Activated T-cell treated with anti-CD3 and anti-CD28 coated beads, Interleukin-2, amount 50 U/mL, for 24 hours (primary cell): ENCODE data around the gene EXOSC10.
"Not testable (repeated sequence)": the region's sequence is repeated elsewhere in the genome, so short reads cannot be mapped to it uniquely, and the experiment has no call there.

ENCODE experiments used
- DNase-seq: peaks from one replicate; pipeline ENCODE4 v3.0.0-alpha.2; 2020
- H3K27ac Mint-ChIP-seq: 2 replicates; pipeline ENCODE4 v1.8.0; 2020; ENCODE audit warnings: mild to moderate bottlenecking, mixed read lengths
- H3K27me3 Mint-ChIP-seq: 2 replicates; pipeline ENCODE4 v1.8.0; 2020; ENCODE audit warnings: mixed read lengths
- H3K36me3 Mint-ChIP-seq: 2 replicates; pipeline ENCODE4 v1.8.0; 2020; ENCODE audit warnings: low read depth, mixed read lengths
- H3K4me1 Mint-ChIP-seq: 2 replicates; pipeline ENCODE4 v1.8.0; 2020; ENCODE audit warnings: low read depth, mixed read lengths
- H3K4me3 Mint-ChIP-seq: 2 replicates; pipeline ENCODE4 v1.8.0; 2020; ENCODE audit warnings: mild to moderate bottlenecking, moderate library complexity, mixed read lengths
- H3K9me3 Mint-ChIP-seq: 2 replicates; pipeline ENCODE4 v1.8.0; 2020; ENCODE audit warnings: mixed read lengths

EXOSC10 gene

GRCh38 chr1:11046625-11047365 is 52.9 kb downstream of the EXOSC10 start, which contains the start of gene MASP2:
Gene MASP2, minus strand, starts transcription at chr1:11047239. Its CDS starts 32 bp downstream, at chr1:11047207.
- H3K27ac Mint-ChIP-seq: no peak within 1 kb of the TSS
- DNase-seq: no peak

GRCh38 chr1:11046270-11046566 is 53.5 kb downstream of the EXOSC10 start:
- Mint-ChIP-seq H3K9me3 (no peaks in the 10 kb centered on the region), H3K27ac (no peak overlapping the region), H3K36me3 (no peaks in the 10 kb centered on the region), H3K4me1 (no peaks in the 10 kb centered on the region), H3K4me3 (no peak overlapping the region), H3K27me3 (no peaks in the 10 kb centered on the region)
- no peak for DNase-seq

More at GRCh38 chr1:11046625-11047365, 52.9 kb downstream of the EXOSC10 start, which contains the start of gene MASP2:
- Mint-ChIP-seq H3K36me3 (no peaks in the 10 kb centered on the region), H3K4me1 (no peaks in the 10 kb centered on the region), H3K4me3 (no peak within 1 kb of the TSS), H3K27me3 (no peaks in the 10 kb centered on the region), H3K9me3 (no peaks in the 10 kb centered on the region)

GRCh38 chr1:11045428-11046269 is 54.0 kb downstream of the EXOSC10 start:
- no peaks in the 10 kb centered on the region for H3K9me3 Mint-ChIP-seq
- no peaks in the 10 kb centered on the region for H3K4me1 Mint-ChIP-seq
- no peak overlapping the region for H3K4me3 Mint-ChIP-seq
- H3K27me3 Mint-ChIP-seq: no peaks in the 10 kb centered on the region
- DNase-seq: no peak
- H3K36me3 Mint-ChIP-seq: no peaks in the 10 kb centered on the region
- H3K27ac Mint-ChIP-seq: no peak overlapping the region

- Mint-ChIP-seq H3K36me3 (no peaks in the 10 kb centered on the region), H3K27ac (no peak overlapping the region), H3K9me3 (no peaks in the 10 kb centered on the region), H3K4me1 (no peaks in the 10 kb centered on the region), H3K27me3 (no peaks in the 10 kb centered on the region), H3K4me3 (no peak overlapping the region)
- no peak for DNase-seq
Observed at GRCh38 chr1:11044849-11045427, 54.7 kb downstream of the EXOSC10 start.

GRCh38 chr1:11044086-11044848 is 55.4 kb downstream of the EXOSC10 start:
- Mint-ChIP-seq H3K36me3 (no peaks in the 10 kb centered on the region), H3K9me3 (no peaks in the 10 kb centered on the region), H3K27me3 (no peaks in the 10 kb centered on the region), H3K27ac (no peak overlapping the region), H3K4me1 (no peaks in the 10 kb centered on the region), H3K4me3 (no peak overlapping the region)
- no peak for DNase-seq

- no peak for DNase-seq
- no peaks in the 10 kb centered on the region for H3K27me3 Mint-ChIP-seq
Observed at GRCh38 chr1:11042995-11043874, 56.4 kb downstream of the EXOSC10 start.

GRCh38 chr1:11042065-11042464 is 57.6 kb downstream of the EXOSC10 start:
- Mint-ChIP-seq H3K27me3 (no peaks in the 10 kb centered on the region), H3K4me3 (no peak overlapping the region), H3K27ac (no peak overlapping the region), H3K36me3 (no peaks in the 10 kb centered on the region), H3K4me1 (peaks cover 7% of the 10 kb centered on the region), H3K9me3 (no peaks in the 10 kb centered on the region)
- DNase-seq: no peak

More at GRCh38 chr1:11042995-11043874, 56.4 kb downstream of the EXOSC10 start:
- Mint-ChIP-seq H3K4me1 (no peaks in the 10 kb centered on the region), H3K4me3 (no peak overlapping the region), H3K36me3 (no peaks in the 10 kb centered on the region), H3K9me3 (no peaks in the 10 kb centered on the region), H3K27ac (no peak overlapping the region)

GRCh38 chr1:11041048-11041447 is 58.6 kb downstream of the EXOSC10 start:
- Mint-ChIP-seq H3K27me3 (no peaks in the 10 kb centered on the region), H3K9me3 (no peaks in the 10 kb centered on the region), H3K36me3 (no peaks in the 10 kb centered on the region), H3K4me3 (no peak overlapping the region), H3K4me1 (peaks cover 7% of the 10 kb centered on the region), H3K27ac (no peak overlapping the region)
- DNase-seq: no peak

- H3K4me3 Mint-ChIP-seq, DNase-seq, H3K36me3 Mint-ChIP-seq, H3K4me1 Mint-ChIP-seq, H3K27ac Mint-ChIP-seq, H3K27me3 Mint-ChIP-seq, H3K9me3 Mint-ChIP-seq: not testable (repeated sequence)
Observed at GRCh38 chr1:11040105-11040429, 59.6 kb downstream of the EXOSC10 start.

- Mint-ChIP-seq H3K4me3 (no peak overlapping the region), H3K9me3 (no peaks in the 10 kb centered on the region), H3K4me1 (peaks cover 7% of the 10 kb centered on the region), H3K27me3 (no peaks in the 10 kb centered on the region), H3K27ac (no peak overlapping the region), H3K36me3 (no peaks in the 10 kb centered on the region)
- no peak for DNase-seq
Observed at GRCh38 chr1:11039351-11040104, 60.1 kb downstream of the EXOSC10 start.

- H3K4me1 Mint-ChIP-seq: peaks cover 7% of the 10 kb centered on the region
- DNase-seq: peak; percentile 91
- no peaks in the 10 kb centered on the region for H3K36me3 Mint-ChIP-seq
- no peaks in the 10 kb centered on the region for H3K9me3 Mint-ChIP-seq
- no peak overlapping the region for H3K4me3 Mint-ChIP-seq
- no peak overlapping the region for H3K27ac Mint-ChIP-seq
- H3K27me3 Mint-ChIP-seq: no peaks in the 10 kb centered on the region
Observed at GRCh38 chr1:11037740-11038182, 61.9 kb downstream of the EXOSC10 start.

GRCh38 chr1:11037019-11037739 is 62.5 kb downstream of the EXOSC10 start:
- H3K9me3 Mint-ChIP-seq, DNase-seq, H3K4me3 Mint-ChIP-seq, H3K27ac Mint-ChIP-seq, H3K36me3 Mint-ChIP-seq, H3K27me3 Mint-ChIP-seq, H3K4me1 Mint-ChIP-seq: not testable (repeated sequence)
